HepG2 (cell line): Measurements from ENCODE around the gene RPS13. TPM values are rescaled to one million over a fixed set of nuclear protein-coding genes. Genes with fewer than 3 reads are reported as not detected.
A peak's percentile ranks its signal among the peaks of the same experiment; 100 is the strongest.

Experiments
- ASH2L ChIP-seq: fragments of 300-600, 200-600 bp; sonication (generic); IDR thresholded peaks from 2 replicates; pipeline ENCODE4 v1.7.0; 2017; ENCODE audit warnings: low read depth, mild to moderate bottlenecking, moderate library complexity, mixed read lengths, low read length; ENCODE audit not compliant: insufficient read length
- ATF1 ChIP-seq: IDR thresholded peaks from 2 replicates; pipeline ENCODE4 v1.6.1; 2016; ENCODE audit warnings: mild to moderate bottlenecking, control low read depth
- ETV5 ChIP-seq: IDR thresholded peaks from 2 replicates; pipeline ENCODE4 v1.6.1; 2018; ENCODE audit warnings: missing biosample characterization, missing genetic modification reagents, inconsistent platforms, borderline replicate concordance
- MIXL1 ChIP-seq: IDR thresholded peaks from 2 replicates; pipeline ENCODE4 v1.6.1; 2016
- RAD51 ChIP-seq: fragments of 450-650 bp; IDR thresholded peaks from 2 replicates; pipeline ENCODE4 v1.6.1; 2016; ENCODE audit warnings: borderline replicate concordance
- RFX3 ChIP-seq: IDR thresholded peaks from 2 replicates; pipeline ENCODE4 v1.6.1; 2016; ENCODE audit warnings: missing biosample characterization, missing genetic modification reagents
- ZNF235 ChIP-seq: sonication (generic); formaldehyde crosslinking; IDR thresholded peaks from 2 replicates; pipeline ENCODE4 v1.8.1; 2023; ENCODE audit warnings: mild to moderate bottlenecking, missing genetic modification reagents, borderline replicate concordance
- polyA plus RNA-seq, 8 experiments: library from polyadenylated mRNA; depleted of rRNA in 3 of 8; stranded (reverse) in 7 of 8; unstranded in 1 of 8; fragments of >200 nt; fragmentation: Illumina TruSeq in 4 of 8; extraction: Trizol in 4 of 8; gene quantifications; 2 replicates each; pipeline versions ENCODE4 v1.2.1 to v1.2.3, GENCODE V29; 2011 to 2016; ENCODE audit warnings: low read depth in 4 of 8, missing spikeins in 1 of 8, mixed read lengths in 1 of 8; ENCODE audit not compliant: insufficient read depth in 1 of 8
- total RNA-seq, 5 experiments: library from RNA; depleted of rRNA; stranded (reverse); fragments of >200 nt; fragmentation: Illumina TruSeq; extraction: Trizol; gene quantifications; 2 replicates each; pipeline ENCODE4 v1.2.3, GENCODE V29; 2016; ENCODE audit warnings: low read depth in 1 of 5
- TF ChIP-seq, protein P1 (sequence below): sonication (generic); formaldehyde crosslinking; IDR thresholded peaks from 2 replicates; pipeline ENCODE4 v1.5.0; 2020; ENCODE audit warnings: mild to moderate bottlenecking, missing genetic modification reagents, borderline replicate concordance
- TF ChIP-seq, protein P2 (sequence below): sonication (generic); formaldehyde crosslinking; IDR thresholded peaks from 2 replicates; pipeline ENCODE4 v1.8.1; 2023; ENCODE audit warnings: missing genetic modification reagents, inconsistent platforms, borderline replicate concordance
- TF ChIP-seq, protein P3 (sequence below): sonication (generic); formaldehyde crosslinking; IDR thresholded peaks from 2 replicates; pipeline ENCODE4 v1.4.0; 2020; ENCODE audit warnings: missing genetic modification reagents
- TF ChIP-seq, protein P4 (sequence below): sonication (generic); formaldehyde crosslinking; IDR thresholded peaks from 2 replicates; pipeline ENCODE4 v1.4.0; 2020; ENCODE audit warnings: mild to moderate bottlenecking, missing genetic modification reagents

Gene RPS13
- total and polyA plus RNA-seq, 2 of the 13 experiments (the other 11 are each of a cell fraction or from before 2014, with no cell fraction given), result 1,542 to 2,245 TPM

DNA sequence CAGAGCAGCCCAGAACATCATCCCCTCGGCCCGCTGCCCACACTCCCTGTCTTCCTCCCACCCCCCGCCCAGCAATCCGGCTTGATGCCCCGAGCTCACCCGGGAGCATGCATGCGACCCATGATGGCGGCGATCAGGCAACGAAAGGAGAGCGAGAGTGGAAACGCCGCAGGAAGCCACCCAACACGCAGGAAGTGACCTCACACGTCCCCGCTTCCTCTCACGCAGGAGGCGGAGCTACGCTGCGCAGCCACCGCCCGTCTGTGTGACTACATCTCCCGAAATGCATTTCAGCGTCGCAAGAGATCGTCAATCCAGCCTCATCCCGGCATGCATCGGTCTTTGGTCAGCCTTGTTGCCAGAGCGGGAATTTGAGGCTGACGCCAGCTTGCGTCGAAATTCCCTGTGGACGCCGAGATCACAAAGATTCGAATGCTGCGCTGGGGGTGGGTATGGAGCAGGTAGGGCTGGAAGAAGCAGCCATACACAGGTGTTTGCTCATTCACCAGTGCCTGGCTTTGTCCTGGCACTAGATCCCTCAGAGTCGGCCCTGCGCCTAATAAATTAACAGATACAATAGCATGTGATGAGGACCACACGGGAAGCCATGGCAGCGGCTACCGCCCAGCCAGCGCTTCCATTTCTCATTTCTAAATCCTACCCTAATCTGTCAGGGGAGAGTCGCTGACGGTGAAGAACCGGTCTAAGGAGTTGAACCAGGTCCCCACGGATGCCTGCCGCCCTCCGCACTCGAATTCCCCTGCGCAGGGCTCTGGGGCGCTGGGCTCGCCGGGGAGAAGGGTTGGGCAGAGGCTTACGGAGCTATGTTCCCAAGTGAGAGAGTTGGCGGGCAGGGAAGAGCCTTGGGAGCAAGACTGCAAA, at the start of gene RPS13 (continued):
- TF ChIP-seq, protein P1, sequence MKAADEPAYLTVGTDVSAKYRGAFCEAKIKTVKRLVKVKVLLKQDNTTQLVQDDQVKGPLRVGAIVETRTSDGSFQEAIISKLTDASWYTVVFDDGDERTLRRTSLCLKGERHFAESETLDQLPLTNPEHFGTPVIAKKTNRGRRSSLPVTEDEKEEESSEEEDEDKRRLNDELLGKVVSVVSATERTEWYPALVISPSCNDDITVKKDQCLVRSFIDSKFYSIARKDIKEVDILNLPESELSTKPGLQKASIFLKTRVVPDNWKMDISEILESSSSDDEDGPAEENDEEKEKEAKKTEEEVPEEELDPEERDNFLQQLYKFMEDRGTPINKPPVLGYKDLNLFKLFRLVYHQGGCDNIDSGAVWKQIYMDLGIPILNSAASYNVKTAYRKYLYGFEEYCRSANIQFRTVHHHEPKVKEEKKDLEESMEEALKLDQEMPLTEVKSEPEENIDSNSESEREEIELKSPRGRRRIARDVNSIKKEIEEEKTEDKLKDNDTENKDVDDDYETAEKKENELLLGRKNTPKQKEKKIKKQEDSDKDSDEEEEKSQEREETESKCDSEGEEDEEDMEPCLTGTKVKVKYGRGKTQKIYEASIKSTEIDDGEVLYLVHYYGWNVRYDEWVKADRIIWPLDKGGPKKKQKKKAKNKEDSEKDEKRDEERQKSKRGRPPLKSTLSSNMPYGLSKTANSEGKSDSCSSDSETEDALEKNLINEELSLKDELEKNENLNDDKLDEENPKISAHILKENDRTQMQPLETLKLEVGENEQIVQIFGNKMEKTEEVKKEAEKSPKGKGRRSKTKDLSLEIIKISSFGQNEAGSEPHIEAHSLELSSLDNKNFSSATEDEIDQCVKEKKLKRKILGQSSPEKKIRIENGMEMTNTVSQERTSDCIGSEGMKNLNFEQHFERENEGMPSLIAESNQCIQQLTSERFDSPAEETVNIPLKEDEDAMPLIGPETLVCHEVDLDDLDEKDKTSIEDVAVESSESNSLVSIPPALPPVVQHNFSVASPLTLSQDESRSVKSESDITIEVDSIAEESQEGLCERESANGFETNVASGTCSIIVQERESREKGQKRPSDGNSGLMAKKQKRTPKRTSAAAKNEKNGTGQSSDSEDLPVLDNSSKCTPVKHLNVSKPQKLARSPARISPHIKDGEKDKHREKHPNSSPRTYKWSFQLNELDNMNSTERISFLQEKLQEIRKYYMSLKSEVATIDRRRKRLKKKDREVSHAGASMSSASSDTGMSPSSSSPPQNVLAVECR, result peak; percentile 98
- TF ChIP-seq, protein P2, sequence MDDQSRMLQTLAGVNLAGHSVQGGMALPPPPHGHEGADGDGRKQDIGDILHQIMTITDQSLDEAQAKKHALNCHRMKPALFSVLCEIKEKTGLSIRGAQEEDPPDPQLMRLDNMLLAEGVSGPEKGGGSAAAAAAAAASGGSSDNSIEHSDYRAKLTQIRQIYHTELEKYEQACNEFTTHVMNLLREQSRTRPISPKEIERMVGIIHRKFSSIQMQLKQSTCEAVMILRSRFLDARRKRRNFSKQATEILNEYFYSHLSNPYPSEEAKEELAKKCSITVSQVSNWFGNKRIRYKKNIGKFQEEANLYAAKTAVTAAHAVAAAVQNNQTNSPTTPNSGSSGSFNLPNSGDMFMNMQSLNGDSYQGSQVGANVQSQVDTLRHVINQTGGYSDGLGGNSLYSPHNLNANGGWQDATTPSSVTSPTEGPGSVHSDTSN (CRISPR knock-in tag), result no peak
- TF ChIP-seq, protein P3, sequence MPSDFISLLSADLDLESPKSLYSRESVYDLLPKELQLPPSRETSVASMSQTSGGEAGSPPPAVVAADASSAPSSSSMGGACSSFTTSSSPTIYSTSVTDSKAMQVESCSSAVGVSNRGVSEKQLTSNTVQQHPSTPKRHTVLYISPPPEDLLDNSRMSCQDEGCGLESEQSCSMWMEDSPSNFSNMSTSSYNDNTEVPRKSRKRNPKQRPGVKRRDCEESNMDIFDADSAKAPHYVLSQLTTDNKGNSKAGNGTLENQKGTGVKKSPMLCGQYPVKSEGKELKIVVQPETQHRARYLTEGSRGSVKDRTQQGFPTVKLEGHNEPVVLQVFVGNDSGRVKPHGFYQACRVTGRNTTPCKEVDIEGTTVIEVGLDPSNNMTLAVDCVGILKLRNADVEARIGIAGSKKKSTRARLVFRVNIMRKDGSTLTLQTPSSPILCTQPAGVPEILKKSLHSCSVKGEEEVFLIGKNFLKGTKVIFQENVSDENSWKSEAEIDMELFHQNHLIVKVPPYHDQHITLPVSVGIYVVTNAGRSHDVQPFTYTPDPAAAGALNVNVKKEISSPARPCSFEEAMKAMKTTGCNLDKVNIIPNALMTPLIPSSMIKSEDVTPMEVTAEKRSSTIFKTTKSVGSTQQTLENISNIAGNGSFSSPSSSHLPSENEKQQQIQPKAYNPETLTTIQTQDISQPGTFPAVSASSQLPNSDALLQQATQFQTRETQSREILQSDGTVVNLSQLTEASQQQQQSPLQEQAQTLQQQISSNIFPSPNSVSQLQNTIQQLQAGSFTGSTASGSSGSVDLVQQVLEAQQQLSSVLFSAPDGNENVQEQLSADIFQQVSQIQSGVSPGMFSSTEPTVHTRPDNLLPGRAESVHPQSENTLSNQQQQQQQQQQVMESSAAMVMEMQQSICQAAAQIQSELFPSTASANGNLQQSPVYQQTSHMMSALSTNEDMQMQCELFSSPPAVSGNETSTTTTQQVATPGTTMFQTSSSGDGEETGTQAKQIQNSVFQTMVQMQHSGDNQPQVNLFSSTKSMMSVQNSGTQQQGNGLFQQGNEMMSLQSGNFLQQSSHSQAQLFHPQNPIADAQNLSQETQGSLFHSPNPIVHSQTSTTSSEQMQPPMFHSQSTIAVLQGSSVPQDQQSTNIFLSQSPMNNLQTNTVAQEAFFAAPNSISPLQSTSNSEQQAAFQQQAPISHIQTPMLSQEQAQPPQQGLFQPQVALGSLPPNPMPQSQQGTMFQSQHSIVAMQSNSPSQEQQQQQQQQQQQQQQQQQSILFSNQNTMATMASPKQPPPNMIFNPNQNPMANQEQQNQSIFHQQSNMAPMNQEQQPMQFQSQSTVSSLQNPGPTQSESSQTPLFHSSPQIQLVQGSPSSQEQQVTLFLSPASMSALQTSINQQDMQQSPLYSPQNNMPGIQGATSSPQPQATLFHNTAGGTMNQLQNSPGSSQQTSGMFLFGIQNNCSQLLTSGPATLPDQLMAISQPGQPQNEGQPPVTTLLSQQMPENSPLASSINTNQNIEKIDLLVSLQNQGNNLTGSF (CRISPR knock-in tag), result no peak
- TF ChIP-seq RAD51 (no peak), ZNF235 (CRISPR knock-in tag) (no peak), ETV5 (CRISPR knock-in tag) (peak; percentile 77), MIXL1 (CRISPR knock-in tag) (peak; percentile 82; the same call in 1 of the 2 replicates), ASH2L (peak; percentile 71), RFX3 (CRISPR knock-in tag) (no peak), ATF1 (CRISPR knock-in tag) (peak; percentile 94)
- TF ChIP-seq, protein P4, sequence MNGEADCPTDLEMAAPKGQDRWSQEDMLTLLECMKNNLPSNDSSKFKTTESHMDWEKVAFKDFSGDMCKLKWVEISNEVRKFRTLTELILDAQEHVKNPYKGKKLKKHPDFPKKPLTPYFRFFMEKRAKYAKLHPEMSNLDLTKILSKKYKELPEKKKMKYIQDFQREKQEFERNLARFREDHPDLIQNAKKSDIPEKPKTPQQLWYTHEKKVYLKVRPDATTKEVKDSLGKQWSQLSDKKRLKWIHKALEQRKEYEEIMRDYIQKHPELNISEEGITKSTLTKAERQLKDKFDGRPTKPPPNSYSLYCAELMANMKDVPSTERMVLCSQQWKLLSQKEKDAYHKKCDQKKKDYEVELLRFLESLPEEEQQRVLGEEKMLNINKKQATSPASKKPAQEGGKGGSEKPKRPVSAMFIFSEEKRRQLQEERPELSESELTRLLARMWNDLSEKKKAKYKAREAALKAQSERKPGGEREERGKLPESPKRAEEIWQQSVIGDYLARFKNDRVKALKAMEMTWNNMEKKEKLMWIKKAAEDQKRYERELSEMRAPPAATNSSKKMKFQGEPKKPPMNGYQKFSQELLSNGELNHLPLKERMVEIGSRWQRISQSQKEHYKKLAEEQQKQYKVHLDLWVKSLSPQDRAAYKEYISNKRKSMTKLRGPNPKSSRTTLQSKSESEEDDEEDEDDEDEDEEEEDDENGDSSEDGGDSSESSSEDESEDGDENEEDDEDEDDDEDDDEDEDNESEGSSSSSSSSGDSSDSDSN, result no peak; the same call in 1 of the 2 replicates
